Mesendoderm (in vitro differentiated cells): ENCODE data around the gene FOXJ3.

Source experiments
- DNase-seq: peaks from one replicate; pipeline ENCODE4 v3.0.0; 2013
- H2AK5ac ChIP-seq: 2 replicates; pipeline ENCODE4 v1.6.1; 2013; ENCODE audit warnings: low read length, inconsistent platforms
- H2BK120ac ChIP-seq: 2 replicates; pipeline ENCODE4 v1.6.1; 2013; ENCODE audit warnings: low read depth, mild to moderate bottlenecking, low read length, moderate library complexity, mixed read lengths
- H2BK15ac ChIP-seq: replicated peaks from 2 replicates; pipeline ENCODE4 v1.6.1; 2013; ENCODE audit warnings: low read depth, mild to moderate bottlenecking, moderate library complexity
- H2BK5ac ChIP-seq: 2 replicates; pipeline ENCODE4 v1.6.1; 2013; ENCODE audit warnings: low read length, inconsistent platforms
- H3K18ac ChIP-seq: 2 replicates; pipeline ENCODE4 v1.6.1; 2013; ENCODE audit warnings: mild to moderate bottlenecking, low read length, mixed read lengths
- H3K23ac ChIP-seq: one replicate; pipeline ENCODE4 v1.6.1; 2013; ENCODE audit warnings: low read length
- H3K27ac ChIP-seq: 2 replicates; pipeline ENCODE4 v1.5.1; 2013; ENCODE audit warnings: low read depth, mild to moderate bottlenecking, inconsistent platforms, low read length, moderate library complexity
- H3K27me3 ChIP-seq: 2 replicates; pipeline ENCODE4 v1.6.1; 2013; ENCODE audit warnings: low read length, control low read depth, mild to moderate bottlenecking, inconsistent platforms; ENCODE audit not compliant: insufficient read depth, poor library complexity
- H3K36me3 ChIP-seq: 2 replicates; pipeline ENCODE4 v1.6.1; 2013; ENCODE audit warnings: low read length, inconsistent platforms; ENCODE audit not compliant: control insufficient read depth, insufficient read depth
- H3K4ac ChIP-seq: one replicate; pipeline ENCODE4 v1.6.1; 2013; ENCODE audit warnings: low read depth, mild to moderate bottlenecking, low read length, moderate library complexity
- H3K4me1 ChIP-seq: 2 replicates; pipeline ENCODE4 v1.6.1; 2013; ENCODE audit warnings: low read depth, low read length, inconsistent platforms; ENCODE audit not compliant: control insufficient read depth
- H3K4me2 ChIP-seq: 2 replicates; pipeline ENCODE4 v1.6.1; 2013; ENCODE audit warnings: low read length
- H3K4me3 ChIP-seq: 2 replicates; pipeline ENCODE4 v1.5.1; 2013; ENCODE audit warnings: mild to moderate bottlenecking, low read length
- H3K56ac ChIP-seq: one replicate; pipeline ENCODE4 v1.6.1; 2013; ENCODE audit warnings: low read length
- H3K79me1 ChIP-seq: 2 replicates; pipeline ENCODE4 v1.6.1; 2013; ENCODE audit warnings: low read length, inconsistent platforms
- H3K79me2 ChIP-seq: 2 replicates; pipeline ENCODE4 v1.6.1; 2013; ENCODE audit warnings: mild to moderate bottlenecking, low read length; ENCODE audit not compliant: control insufficient read depth, insufficient read depth
- H3K9ac ChIP-seq: 2 replicates; pipeline ENCODE4 v1.6.1; 2013; ENCODE audit warnings: low read length, inconsistent platforms
- H4K5ac ChIP-seq: one replicate; pipeline ENCODE4 v1.6.1; 2013; ENCODE audit warnings: low read length
- H4K8ac ChIP-seq: one replicate; pipeline ENCODE4 v1.6.1; 2013; ENCODE audit warnings: low read depth, mild to moderate bottlenecking, control low read depth, low read length, moderate library complexity
- WGBS: extraction: QIAGEN DNeasy Blood & Tissue Kit; methylation state at CpG from one replicate; pipeline ENCODE4 v1.1.7; 2013; ENCODE audit warnings: low lambda C conversion rate, missing lambda C conversion rate; ENCODE audit not compliant: insufficient coverage; ENCODE audit errors: extremely low coverage; 5-methylcytosine and 5-hydroxymethylcytosine counted together

The FOXJ3 gene

GRCh38 chr1:42370876-42371549 is 36.0 kb upstream of the FOXJ3 start:
- Histone ChIP-seq H3K27ac (no peak overlapping the region), H4K5ac (no peak overlapping the region), H3K9ac (no peak overlapping the region), H2AK5ac (no peak overlapping the region), H3K4ac (no peak overlapping the region), H3K79me2 (no peaks in the 10 kb centered on the region), H3K4me2 (no peak overlapping the region), H2BK5ac (no peak overlapping the region), H4K8ac (no peak overlapping the region), H2BK120ac (no peak overlapping the region), H3K4me3 (no peak overlapping the region), H3K36me3 (no peaks in the 10 kb centered on the region), H3K56ac (no peak overlapping the region), H3K79me1 (no peaks in the 10 kb centered on the region), H3K27me3 (no peaks in the 10 kb centered on the region), H3K18ac (no peak overlapping the region), H2BK15ac (no peak overlapping the region), H3K4me1 (no peaks in the 10 kb centered on the region), H3K23ac (no peak overlapping the region)
- DNase-seq, result no peak

GRCh38 chr1:42369471-42369870 is 34.4 kb upstream of the FOXJ3 start:
- no peaks in the 10 kb centered on the region for H3K36me3 ChIP-seq
- no peaks in the 10 kb centered on the region for H3K4me1 ChIP-seq
- H3K4ac ChIP-seq, result no peak overlapping the region
- H2AK5ac ChIP-seq, result no peak overlapping the region
- H3K27me3 ChIP-seq, result no peaks in the 10 kb centered on the region
- no peaks in the 10 kb centered on the region for H3K79me2 ChIP-seq
- H3K4me3 ChIP-seq, result no peak overlapping the region
- H3K23ac ChIP-seq, result no peak overlapping the region
- WGBS, result no CpG with 5 or more reads among the region's 1 CpG
- DNase-seq, result peak; percentile 24
- no peak overlapping the region for H3K9ac ChIP-seq
- H4K5ac ChIP-seq, result no peak overlapping the region
- no peak overlapping the region for H2BK120ac ChIP-seq
- no peak overlapping the region for H3K27ac ChIP-seq
- no peak overlapping the region for H3K56ac ChIP-seq
- H2BK15ac ChIP-seq, result no peak overlapping the region
- no peak overlapping the region for H3K4me2 ChIP-seq
- H4K8ac ChIP-seq, result no peak overlapping the region
- no peaks in the 10 kb centered on the region for H3K79me1 ChIP-seq
- no peak overlapping the region for H3K18ac ChIP-seq
- H2BK5ac ChIP-seq, result no peak overlapping the region

- H3K36me3 ChIP-seq, result no peaks in the 10 kb centered on the region
- H3K18ac ChIP-seq, result no peak overlapping the region
- H3K79me2 ChIP-seq, result no peaks in the 10 kb centered on the region
- no peak overlapping the region for H4K5ac ChIP-seq
- no peak overlapping the region for H3K4ac ChIP-seq
- H2BK120ac ChIP-seq, result no peak overlapping the region
- H3K27me3 ChIP-seq, result no peaks in the 10 kb centered on the region
- H3K56ac ChIP-seq, result no peak overlapping the region
- DNase-seq, result no peak
- no peaks in the 10 kb centered on the region for H3K79me1 ChIP-seq
- no peak overlapping the region for H3K4me2 ChIP-seq
- no peak overlapping the region for H3K9ac ChIP-seq
- no peak overlapping the region for H3K4me3 ChIP-seq
- no peak overlapping the region for H3K23ac ChIP-seq
- no peak overlapping the region for H4K8ac ChIP-seq
- H3K4me1 ChIP-seq, result no peaks in the 10 kb centered on the region
- no peak overlapping the region for H2BK5ac ChIP-seq
- H3K27ac ChIP-seq, result no peak overlapping the region
- H2BK15ac ChIP-seq, result no peak overlapping the region
- no CpG with 5 or more reads among the region's 7 CpGs for WGBS
- no peak overlapping the region for H2AK5ac ChIP-seq
Observed at GRCh38 chr1:42368096-42368795, 33.2 kb upstream of the FOXJ3 start.

- H3K4me1 ChIP-seq, result no peaks in the 10 kb centered on the region
- no CpG with 5 or more reads among the region's 2 CpGs for WGBS
Observed at GRCh38 chr1:42365118-42365517, 30.1 kb upstream of the FOXJ3 start.

GRCh38 chr1:42364542-42364941 is 29.5 kb upstream of the FOXJ3 start:
- no peak overlapping the region for H3K4me2 ChIP-seq
- no peak overlapping the region for H3K18ac ChIP-seq
- no peak overlapping the region for H3K56ac ChIP-seq
- no peak overlapping the region for H3K27ac ChIP-seq
- H3K36me3 ChIP-seq, result no peaks in the 10 kb centered on the region
- no CpG with 5 or more reads among the region's 2 CpGs for WGBS
- no peaks in the 10 kb centered on the region for H3K79me1 ChIP-seq
- no peak overlapping the region for H2BK5ac ChIP-seq
- DNase-seq, result no peak
- no peak overlapping the region for H3K4me3 ChIP-seq
- no peak overlapping the region for H4K8ac ChIP-seq
- no peak overlapping the region for H3K9ac ChIP-seq
- H4K5ac ChIP-seq, result no peak overlapping the region
- no peak overlapping the region for H3K4ac ChIP-seq
- no peak overlapping the region for H2AK5ac ChIP-seq
- no peak overlapping the region for H2BK15ac ChIP-seq
- H2BK120ac ChIP-seq, result no peak overlapping the region
- H3K27me3 ChIP-seq, result no peaks in the 10 kb centered on the region
- no peaks in the 10 kb centered on the region for H3K4me1 ChIP-seq
- H3K79me2 ChIP-seq, result no peaks in the 10 kb centered on the region
- no peak overlapping the region for H3K23ac ChIP-seq

More at GRCh38 chr1:42365118-42365517, 30.1 kb upstream of the FOXJ3 start:
- Histone ChIP-seq H3K27ac (no peak overlapping the region), H4K5ac (no peak overlapping the region), H3K4ac (no peak overlapping the region), H2BK5ac (no peak overlapping the region), H4K8ac (no peak overlapping the region), H3K4me2 (no peak overlapping the region), H3K18ac (no peak overlapping the region), H2AK5ac (no peak overlapping the region), H3K4me3 (no peak overlapping the region), H3K79me2 (no peaks in the 10 kb centered on the region), H2BK15ac (no peak overlapping the region), H3K27me3 (no peaks in the 10 kb centered on the region), H3K9ac (no peak overlapping the region), H3K79me1 (no peaks in the 10 kb centered on the region), H2BK120ac (no peak overlapping the region), H3K56ac (no peak overlapping the region), H3K23ac (no peak overlapping the region), H3K36me3 (no peaks in the 10 kb centered on the region)
- DNase-seq, result no peak

GRCh38 chr1:42364089-42364488 is 29.1 kb upstream of the FOXJ3 start:
- no peak overlapping the region for H4K8ac ChIP-seq
- H3K4me1 ChIP-seq, result no peaks in the 10 kb centered on the region
- no peak overlapping the region for H3K4me2 ChIP-seq
- no peak overlapping the region for H3K18ac ChIP-seq
- no peak overlapping the region for H3K9ac ChIP-seq
- H3K79me2 ChIP-seq, result no peaks in the 10 kb centered on the region
- H3K23ac ChIP-seq, result no peak overlapping the region
- no peak overlapping the region for H3K4ac ChIP-seq
- H3K36me3 ChIP-seq, result no peaks in the 10 kb centered on the region
- no peaks in the 10 kb centered on the region for H3K79me1 ChIP-seq
- H3K56ac ChIP-seq, result no peak overlapping the region
- WGBS, result no CpG with 5 or more reads among the region's 6 CpGs
- H2AK5ac ChIP-seq, result no peak overlapping the region
- no peak overlapping the region for H3K27ac ChIP-seq
- no peak for DNase-seq
- H3K27me3 ChIP-seq, result no peaks in the 10 kb centered on the region
- no peak overlapping the region for H2BK5ac ChIP-seq
- no peak overlapping the region for H3K4me3 ChIP-seq
- H4K5ac ChIP-seq, result no peak overlapping the region
- H2BK120ac ChIP-seq, result no peak overlapping the region
- H2BK15ac ChIP-seq, result no peak overlapping the region
